Neural cell (in vitro differentiated cells): ENCODE results near the gene RCHY1.
"Not testable (repeated sequence)": the region's sequence is repeated elsewhere in the genome, so short reads cannot be mapped to it uniquely, and the experiment has no call there.

Experiments used
- EP300 ChIP-seq: fragments of 450-650 bp; conservative IDR thresholded peaks from 2 replicates; pipeline ENCODE4 v1.6.1; 2014; ENCODE audit warnings: antibody characterized with exemption, mild to moderate bottlenecking, moderate library complexity; ENCODE audit not compliant: poor library complexity, severe bottlenecking
- POLR2AphosphoS5 ChIP-seq: IDR thresholded peaks from 2 replicates; pipeline ENCODE4 v1.6.1; 2012
- REST ChIP-seq: IDR thresholded peaks from 2 replicates; pipeline ENCODE4 v1.6.1; 2012; ENCODE audit warnings: borderline replicate concordance
- TF ChIP-seq, protein P1 (sequence below): fragments of 450-650 bp; IDR thresholded peaks from 2 replicates; pipeline ENCODE4 v1.5.1; 2014; ENCODE audit warnings: antibody characterized with exemption, mild to moderate bottlenecking, moderate library complexity; ENCODE audit not compliant: poor library complexity, severe bottlenecking

DNA sequence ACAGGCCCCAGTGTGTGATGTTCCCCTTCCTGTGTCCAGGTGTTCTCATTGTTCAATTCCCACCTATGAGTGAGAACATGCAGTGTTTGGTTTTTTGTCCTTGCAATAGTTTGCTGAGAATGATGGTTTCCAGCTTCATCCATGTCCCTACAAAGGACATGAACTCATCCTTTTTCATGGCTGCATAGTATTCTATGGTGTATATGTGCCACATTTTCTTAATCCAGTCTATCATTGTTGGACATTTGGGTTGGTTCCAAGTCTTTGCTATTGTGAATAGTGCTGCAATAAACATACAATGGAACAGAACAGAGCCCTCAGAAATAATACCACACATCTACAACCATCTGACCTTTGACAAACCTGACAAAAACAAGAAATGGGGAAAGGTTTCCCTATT lies 19.7 kb upstream of the RCHY1 start:
- not testable (repeated sequence) for TF ChIP-seq POLR2AphosphoS5, EP300, REST
- TF ChIP-seq, protein P1, sequence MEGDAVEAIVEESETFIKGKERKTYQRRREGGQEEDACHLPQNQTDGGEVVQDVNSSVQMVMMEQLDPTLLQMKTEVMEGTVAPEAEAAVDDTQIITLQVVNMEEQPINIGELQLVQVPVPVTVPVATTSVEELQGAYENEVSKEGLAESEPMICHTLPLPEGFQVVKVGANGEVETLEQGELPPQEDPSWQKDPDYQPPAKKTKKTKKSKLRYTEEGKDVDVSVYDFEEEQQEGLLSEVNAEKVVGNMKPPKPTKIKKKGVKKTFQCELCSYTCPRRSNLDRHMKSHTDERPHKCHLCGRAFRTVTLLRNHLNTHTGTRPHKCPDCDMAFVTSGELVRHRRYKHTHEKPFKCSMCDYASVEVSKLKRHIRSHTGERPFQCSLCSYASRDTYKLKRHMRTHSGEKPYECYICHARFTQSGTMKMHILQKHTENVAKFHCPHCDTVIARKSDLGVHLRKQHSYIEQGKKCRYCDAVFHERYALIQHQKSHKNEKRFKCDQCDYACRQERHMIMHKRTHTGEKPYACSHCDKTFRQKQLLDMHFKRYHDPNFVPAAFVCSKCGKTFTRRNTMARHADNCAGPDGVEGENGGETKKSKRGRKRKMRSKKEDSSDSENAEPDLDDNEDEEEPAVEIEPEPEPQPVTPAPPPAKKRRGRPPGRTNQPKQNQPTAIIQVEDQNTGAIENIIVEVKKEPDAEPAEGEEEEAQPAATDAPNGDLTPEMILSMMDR = not testable (repeated sequence)
